Hindlimb muscle (tissue), 1 donor: ENCODE measurements around the gene TUBGCP3. TPM values are rescaled to one million over a fixed set of nuclear protein-coding genes. Genes with fewer than 3 reads are reported as not detected.
"Not testable (repeated sequence)": the region's sequence is repeated elsewhere in the genome, so short reads cannot be mapped to it uniquely, and the experiment has no call there.

ENCODE experiments used
- DNase-seq: peaks from one replicate; pipeline ENCODE4 v3.0.0-alpha.2; 2013
- polyA plus RNA-seq: library from polyadenylated mRNA; unstranded; fragments of 120-200 nt; gene quantifications from one replicate; pipeline ENCODE4 v1.2.1, GENCODE V29; 2013; ENCODE audit not compliant: insufficient read length

The TUBGCP3 gene
- polyA plus RNA-seq = 19.1 TPM

GRCh38 chr13:112587764-112588489 lies at the start of gene TUBGCP3:
Gene TUBGCP3 (minus strand): TSS chr13:112588153. CDS start chr13:112587980, 173 bp downstream.
- DNase-seq = peak; percentile 88

GRCh38 chr13:112637017-112637801 lies 49.3 kb upstream of the TUBGCP3 start:
- no peak for DNase-seq

- DNase-seq = no peak
Observed at GRCh38 chr13:112636401-112636975, 48.5 kb upstream of the TUBGCP3 start.

GRCh38 chr13:112635323-112635722 lies 47.4 kb upstream of the TUBGCP3 start:
- DNase-seq = no peak

GRCh38 chr13:112634102-112634501 lies 46.1 kb upstream of the TUBGCP3 start:
- no peak for DNase-seq

GRCh38 chr13:112630226-112630625 lies 42.3 kb upstream of the TUBGCP3 start:
- not testable (repeated sequence) for DNase-seq

- DNase-seq = no peak
Observed at GRCh38 chr13:112629161-112629560, 41.2 kb upstream of the TUBGCP3 start.

GRCh38 chr13:112627613-112628012 lies 39.7 kb upstream of the TUBGCP3 start:
- not testable (repeated sequence) for DNase-seq

GRCh38 chr13:112627161-112627560 lies 39.2 kb upstream of the TUBGCP3 start:
- no peak for DNase-seq

GRCh38 chr13:112626761-112627160 lies 38.8 kb upstream of the TUBGCP3 start:
- no peak for DNase-seq

- DNase-seq = no peak
Observed at GRCh38 chr13:112626124-112626523, 38.2 kb upstream of the TUBGCP3 start.

GRCh38 chr13:112625698-112626097 lies 37.7 kb upstream of the TUBGCP3 start:
- DNase-seq = no peak

GRCh38 chr13:112624602-112625430 lies 36.9 kb upstream of the TUBGCP3 start:
- no peak for DNase-seq

- no peak for DNase-seq
Observed at GRCh38 chr13:112624040-112624439, 36.1 kb upstream of the TUBGCP3 start.

- DNase-seq = no peak
Observed at GRCh38 chr13:112623051-112623711, 35.2 kb upstream of the TUBGCP3 start.

- DNase-seq = no peak
Observed at GRCh38 chr13:112622375-112622774, 34.4 kb upstream of the TUBGCP3 start.

GRCh38 chr13:112619730-112620631 lies 32.0 kb upstream of the TUBGCP3 start:
- DNase-seq = no peak

GRCh38 chr13:112618501-112618900 lies 30.5 kb upstream of the TUBGCP3 start:
- no peak for DNase-seq

GRCh38 chr13:112617754-112618375 lies 29.9 kb upstream of the TUBGCP3 start:
- DNase-seq = no peak
